Progenitor cell of endocrine pancreas (in vitro differentiated cells): ENCODE results near the gene PRR30. TPM values are rescaled to one million over a fixed set of nuclear protein-coding genes. Genes with fewer than 3 reads are reported as not detected.

Source experiments
- DNase-seq: peaks from one replicate; pipeline ENCODE4 v3.0.0; 2021; ENCODE audit warnings: low spot score; ENCODE audit not compliant: unreplicated experiment
- H3K27ac Mint-ChIP-seq: 2 replicates; pipeline ENCODE4 v1.8.0; 2021; ENCODE audit warnings: mild to moderate bottlenecking, moderate library complexity, mixed read lengths
- H3K27me3 Mint-ChIP-seq: 2 replicates; pipeline ENCODE4 v1.8.0; 2021; ENCODE audit warnings: mixed read lengths
- H3K36me3 Mint-ChIP-seq: 2 replicates; pipeline ENCODE4 v1.8.0; 2022; ENCODE audit warnings: mixed read lengths; ENCODE audit not compliant: insufficient read depth
- H3K4me1 Mint-ChIP-seq: 2 replicates; pipeline ENCODE4 v1.8.0; 2021; ENCODE audit warnings: low read depth, mixed read lengths
- H3K4me3 Mint-ChIP-seq: 2 replicates; pipeline ENCODE4 v1.8.0; 2021; ENCODE audit warnings: low read depth, mild to moderate bottlenecking, moderate library complexity, mixed read lengths
- H3K9me3 Mint-ChIP-seq: 2 replicates; pipeline ENCODE4 v1.8.0; 2021; ENCODE audit warnings: low read depth, mixed read lengths
- total RNA-seq: library from RNA; stranded (reverse); gene quantifications from 2 replicates; pipeline ENCODE4 v1.2.1, GENCODE V29; 2021
- TF ChIP-seq, protein P1 (sequence below): fragments of 200-600 bp; sonication (generic); IDR thresholded peaks from one replicate; pipeline ENCODE4 v1.5.0; 2021; ENCODE audit warnings: antibody characterized with exemption, mild to moderate bottlenecking; ENCODE audit not compliant: unreplicated experiment

Gene PRR30
- total RNA-seq, 1 donor from 2014 or later: not detected

DNA sequence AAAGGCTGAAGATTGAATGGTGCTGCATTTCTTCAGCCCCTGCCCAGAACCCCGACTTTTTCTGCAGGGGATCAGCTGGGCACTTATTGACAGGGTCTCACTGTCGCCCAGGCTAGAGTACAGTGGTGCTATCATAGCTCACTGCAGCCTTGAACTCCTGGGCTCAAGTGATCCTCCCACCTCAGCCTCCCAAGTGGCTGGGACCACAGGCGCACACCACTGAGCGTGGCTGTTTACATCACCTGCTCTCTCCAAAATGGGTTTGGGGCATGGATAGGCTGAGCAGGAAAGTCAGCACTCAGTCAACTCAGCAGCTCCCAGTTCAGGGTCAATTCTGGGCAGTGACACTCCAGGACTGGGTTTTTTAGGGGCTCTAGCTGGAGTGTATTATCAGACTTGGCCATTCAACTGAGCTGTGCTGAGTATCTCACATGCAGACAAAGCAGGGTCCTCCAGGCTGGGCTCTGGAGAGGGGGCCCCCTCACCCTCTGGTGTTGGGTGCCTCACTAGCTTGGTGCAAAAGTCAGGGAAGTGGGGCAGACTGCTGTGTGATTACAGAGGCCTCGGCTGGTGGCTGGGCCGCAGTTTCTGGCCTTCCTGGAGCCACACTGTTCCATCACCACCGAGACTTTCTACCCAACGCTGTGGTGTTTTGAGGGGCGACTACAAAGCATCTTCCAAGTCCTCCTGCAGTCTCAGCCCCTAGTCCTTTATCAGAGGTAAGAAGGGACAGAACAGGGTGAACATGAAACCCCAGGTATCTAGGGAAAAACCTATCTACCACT, 11.1 kb downstream of the PRR30 start:
- no peak overlapping the region for H3K27ac Mint-ChIP-seq
- no peak for DNase-seq
- peaks cover 25% of the 10 kb centered on the region for H3K27me3 Mint-ChIP-seq
- TF ChIP-seq, protein P1, sequence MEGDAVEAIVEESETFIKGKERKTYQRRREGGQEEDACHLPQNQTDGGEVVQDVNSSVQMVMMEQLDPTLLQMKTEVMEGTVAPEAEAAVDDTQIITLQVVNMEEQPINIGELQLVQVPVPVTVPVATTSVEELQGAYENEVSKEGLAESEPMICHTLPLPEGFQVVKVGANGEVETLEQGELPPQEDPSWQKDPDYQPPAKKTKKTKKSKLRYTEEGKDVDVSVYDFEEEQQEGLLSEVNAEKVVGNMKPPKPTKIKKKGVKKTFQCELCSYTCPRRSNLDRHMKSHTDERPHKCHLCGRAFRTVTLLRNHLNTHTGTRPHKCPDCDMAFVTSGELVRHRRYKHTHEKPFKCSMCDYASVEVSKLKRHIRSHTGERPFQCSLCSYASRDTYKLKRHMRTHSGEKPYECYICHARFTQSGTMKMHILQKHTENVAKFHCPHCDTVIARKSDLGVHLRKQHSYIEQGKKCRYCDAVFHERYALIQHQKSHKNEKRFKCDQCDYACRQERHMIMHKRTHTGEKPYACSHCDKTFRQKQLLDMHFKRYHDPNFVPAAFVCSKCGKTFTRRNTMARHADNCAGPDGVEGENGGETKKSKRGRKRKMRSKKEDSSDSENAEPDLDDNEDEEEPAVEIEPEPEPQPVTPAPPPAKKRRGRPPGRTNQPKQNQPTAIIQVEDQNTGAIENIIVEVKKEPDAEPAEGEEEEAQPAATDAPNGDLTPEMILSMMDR: no peak
- no peak overlapping the region for H3K4me3 Mint-ChIP-seq
- peaks cover 9% of the 10 kb centered on the region for H3K4me1 Mint-ChIP-seq
- no peaks in the 10 kb centered on the region for H3K9me3 Mint-ChIP-seq
- peaks cover 3% of the 10 kb centered on the region for H3K36me3 Mint-ChIP-seq

- H3K27me3 Mint-ChIP-seq: peaks cover 43% of the 10 kb centered on the region
- H3K36me3 Mint-ChIP-seq: peaks cover 3% of the 10 kb centered on the region
- no peak for DNase-seq
- H3K9me3 Mint-ChIP-seq: no peaks in the 10 kb centered on the region
- H3K4me3 Mint-ChIP-seq: no peak overlapping the region
- TF ChIP-seq, protein P1: no peak
- no peak overlapping the region for H3K27ac Mint-ChIP-seq
- H3K4me1 Mint-ChIP-seq: peaks cover 7% of the 10 kb centered on the region
These were observed 12.9 kb downstream of the PRR30 start for GRCh38 chr2:27126252-27126710.

DNA sequence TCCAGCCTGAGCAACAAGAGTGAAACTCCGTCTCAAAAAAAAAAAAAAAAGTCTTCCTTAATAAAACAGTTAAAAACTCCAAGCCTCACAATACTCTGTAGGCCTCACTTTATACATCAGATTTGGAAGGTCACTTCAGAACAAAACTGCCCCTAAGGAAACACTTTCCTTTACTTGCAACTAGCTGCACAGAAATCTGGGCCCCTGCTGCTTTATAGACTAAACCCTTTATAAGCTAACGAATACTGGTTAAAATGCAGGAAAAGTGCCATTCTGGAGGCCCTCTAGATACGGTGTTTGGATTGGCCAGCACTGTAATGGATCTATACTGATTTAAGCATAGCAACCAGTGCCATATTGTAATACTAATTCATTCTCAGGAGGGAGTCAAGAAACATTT, 14.1 kb downstream of the PRR30 start:
- peaks cover 7% of the 10 kb centered on the region for H3K4me1 Mint-ChIP-seq
- no peak overlapping the region for H3K4me3 Mint-ChIP-seq
- no peak for DNase-seq
- no peaks in the 10 kb centered on the region for H3K36me3 Mint-ChIP-seq
- H3K27me3 Mint-ChIP-seq: peaks cover 51% of the 10 kb centered on the region
- H3K9me3 Mint-ChIP-seq: no peaks in the 10 kb centered on the region
- TF ChIP-seq, protein P1: no peak
- no peak overlapping the region for H3K27ac Mint-ChIP-seq

DNA sequence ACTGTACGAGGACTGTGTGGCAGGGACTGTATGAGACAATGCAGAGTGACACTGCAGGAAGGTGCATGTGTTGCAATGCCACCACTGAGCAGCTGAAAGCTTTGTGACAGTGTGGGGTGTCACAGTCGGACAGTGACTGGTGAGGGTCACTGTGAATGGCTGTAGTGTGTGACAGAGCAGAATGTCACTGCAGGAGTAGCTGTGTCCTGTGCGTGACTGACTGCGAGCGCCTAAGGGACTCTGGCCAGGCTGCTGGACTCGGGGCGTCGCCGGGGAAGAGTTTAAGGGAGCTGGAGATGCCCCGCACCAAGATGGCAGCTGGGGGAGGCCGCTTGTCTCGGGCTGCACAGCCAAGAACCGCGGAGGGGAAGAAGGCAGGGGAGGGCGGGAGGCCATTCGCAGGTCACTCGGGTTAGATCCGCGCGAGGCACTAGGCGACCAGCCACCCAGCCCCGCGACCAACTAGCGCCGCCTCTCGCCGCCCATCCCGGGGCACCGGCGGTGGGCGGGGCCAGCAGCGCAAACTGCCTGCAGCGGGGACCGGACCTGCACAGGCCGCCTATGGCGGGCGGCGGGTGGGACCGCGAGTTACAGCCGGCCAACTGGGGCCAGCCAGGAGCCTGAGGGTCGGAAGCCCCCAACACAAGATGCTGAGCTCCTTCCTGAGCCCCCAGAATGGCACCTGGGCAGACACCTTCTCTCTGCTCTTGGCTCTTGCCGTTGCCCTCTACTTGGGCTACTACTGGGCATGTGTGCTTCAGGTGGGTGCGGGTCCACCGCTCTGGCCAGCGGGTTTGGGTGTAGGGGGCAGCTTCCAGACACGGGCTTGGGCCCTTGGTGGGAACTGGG, 15.7 kb downstream of the PRR30 start, which contains the start of gene ABHD1:
ABHD1 (plus strand) TSS at position 514 of the 849 bp plus-strand sequence; CDS start at position 648, 134 bp downstream.
- Mint-ChIP-seq H3K27ac (peak within 1 kb of the TSS; percentile 58), H3K27me3 (peaks cover 64% of the 10 kb centered on the region), H3K36me3 (no peaks in the 10 kb centered on the region), H3K9me3 (no peaks in the 10 kb centered on the region), H3K4me1 (peaks cover 10% of the 10 kb centered on the region), H3K4me3 (peak within 1 kb of the TSS; percentile 82)
- TF ChIP-seq, protein P1: no peak
- DNase-seq: peak; percentile 33

DNA sequence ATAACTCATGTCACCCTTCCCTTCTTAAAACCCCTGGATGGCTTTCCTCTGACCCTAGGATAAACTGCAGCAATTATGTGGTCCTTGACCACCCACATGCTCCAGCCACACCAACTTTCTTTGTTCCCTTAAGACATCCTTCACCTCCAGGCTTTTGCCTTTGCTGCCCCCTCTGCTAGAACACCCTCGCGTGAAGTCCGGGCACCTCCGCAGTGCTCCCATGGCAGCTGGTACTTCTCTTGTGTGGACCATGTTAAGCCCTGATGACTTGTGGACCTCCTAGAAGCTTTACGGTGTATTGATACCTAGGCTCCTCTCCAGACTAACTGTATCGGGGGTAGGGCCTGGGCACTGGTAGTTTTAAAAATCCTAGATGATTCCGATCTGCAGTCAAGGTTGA, 16.4 kb downstream of the PRR30 start:
- H3K36me3 Mint-ChIP-seq: no peaks in the 10 kb centered on the region
- H3K4me1 Mint-ChIP-seq: peaks cover 10% of the 10 kb centered on the region
- peak overlapping the region; percentile 82 for H3K4me3 Mint-ChIP-seq
- TF ChIP-seq, protein P1: no peak
- H3K9me3 Mint-ChIP-seq: no peaks in the 10 kb centered on the region
- H3K27me3 Mint-ChIP-seq: peaks cover 71% of the 10 kb centered on the region
- DNase-seq: no peak
- H3K27ac Mint-ChIP-seq: no peak overlapping the region
